Activated T-helper 17 cell treated with anti-CD3 and anti-CD28 coated beads, Interleukin-2, amount 50 U/mL, for 72 hours (primary cell): ENCODE results near the gene SERPINH1. TPM values are rescaled to one million over a fixed set of nuclear protein-coding genes. Genes with fewer than 3 reads are reported as not detected.

Experiments used
- ATAC-seq: fragments of 150-1000 bp; cut with Tn5 transposase; replicated peaks from 2 replicates; pipeline ENCODE4 v1.10.0; 2021; ENCODE audit warnings: mild to moderate bottlenecking, moderate library complexity
- H3K27ac Mint-ChIP-seq: one replicate; pipeline ENCODE4 v1.8.0; 2022; ENCODE audit warnings: mixed read lengths
- H3K27me3 Mint-ChIP-seq: one replicate; pipeline ENCODE4 v1.8.0; 2022; ENCODE audit warnings: mixed read lengths
- H3K36me3 Mint-ChIP-seq: one replicate; pipeline ENCODE4 v1.8.0; 2022; ENCODE audit warnings: low read depth, mild to moderate bottlenecking, mixed read lengths
- H3K4me1 Mint-ChIP-seq: one replicate; pipeline ENCODE4 v1.8.0; 2022; ENCODE audit warnings: mixed read lengths
- H3K4me3 Mint-ChIP-seq: one replicate; pipeline ENCODE4 v1.8.0; 2022; ENCODE audit warnings: mild to moderate bottlenecking, mixed read lengths
- H3K9me3 Mint-ChIP-seq: one replicate; pipeline ENCODE4 v1.8.0; 2022; ENCODE audit warnings: mixed read lengths
- total RNA-seq, 2 donors: library from RNA; stranded (reverse); gene quantifications; one replicate each; pipeline ENCODE4 v1.2.3, GENCODE V29; 2022

The SERPINH1 gene
- total RNA-seq, 2 donors from 2014 or later: 8.8 to 10.2 TPM

DNA sequence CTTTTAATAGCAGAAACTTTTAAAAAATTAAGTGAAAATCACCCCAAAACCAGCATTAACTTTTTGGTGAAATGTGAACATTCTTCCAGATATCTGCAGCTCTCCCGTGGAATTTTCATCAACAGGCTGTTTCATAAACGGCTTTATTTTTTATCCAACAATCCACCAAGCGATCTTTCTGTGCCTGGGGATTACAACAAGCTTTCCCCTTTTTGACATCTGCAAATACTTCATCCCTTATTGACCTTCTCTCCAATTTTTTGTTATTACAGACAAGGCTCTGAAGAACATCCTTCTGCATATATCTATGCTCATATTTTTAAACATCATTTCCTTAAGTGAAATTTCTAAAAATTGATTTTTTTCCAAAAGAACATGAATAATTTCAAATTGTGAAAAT, 5.8 kb upstream of the SERPINH1 start:
- H3K9me3 Mint-ChIP-seq: no peaks in the 10 kb centered on the region
- H3K4me1 Mint-ChIP-seq: no peaks in the 10 kb centered on the region
- no peaks in the 10 kb centered on the region for H3K36me3 Mint-ChIP-seq
- no peak overlapping the region for H3K27ac Mint-ChIP-seq
- no peaks in the 10 kb centered on the region for H3K27me3 Mint-ChIP-seq
- H3K4me3 Mint-ChIP-seq: no peak overlapping the region
- no peak for ATAC-seq

DNA sequence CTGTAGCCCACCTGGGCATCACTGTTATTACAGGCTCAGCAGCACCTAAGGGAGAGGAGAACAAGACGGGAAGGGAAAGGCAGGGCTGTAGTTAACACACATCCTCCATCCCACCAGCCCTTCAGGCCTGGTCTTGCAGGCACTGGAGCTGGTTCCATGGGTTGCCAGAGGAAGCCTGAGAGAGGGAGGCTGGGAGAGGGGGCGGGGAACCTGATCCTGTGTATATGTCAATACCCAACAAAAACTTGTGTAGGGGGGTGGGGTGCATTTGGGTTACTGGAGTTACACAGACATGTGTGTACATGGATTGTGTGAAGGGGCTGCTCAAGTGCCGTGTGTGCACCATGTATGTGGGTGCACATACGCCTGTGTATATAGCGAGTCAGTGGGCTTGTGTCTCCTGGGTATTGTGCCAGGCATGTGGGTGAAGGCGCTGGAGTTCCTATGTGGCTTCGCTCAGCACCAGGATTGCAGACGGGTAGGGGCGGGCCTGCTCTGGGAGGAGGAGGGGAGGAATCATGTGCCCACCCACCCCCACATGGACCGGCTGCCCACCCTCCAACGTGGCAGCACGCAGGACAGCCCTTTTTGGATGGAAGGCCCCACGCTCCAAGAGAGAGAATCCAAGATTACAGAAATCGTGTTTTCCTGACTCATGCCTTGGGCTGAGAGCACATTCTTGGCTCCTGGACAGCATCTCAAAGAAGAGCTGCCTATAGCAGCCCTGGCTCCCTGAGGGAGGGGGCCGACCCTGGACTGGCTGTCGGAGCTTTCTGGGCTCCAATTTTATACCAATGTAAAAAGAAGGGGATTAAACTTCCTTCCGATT, 4.2 kb upstream of the SERPINH1 start:
- Mint-ChIP-seq H3K27ac (no peak overlapping the region), H3K4me1 (no peaks in the 10 kb centered on the region), H3K4me3 (no peak overlapping the region), H3K36me3 (no peaks in the 10 kb centered on the region), H3K27me3 (no peaks in the 10 kb centered on the region), H3K9me3 (no peaks in the 10 kb centered on the region)
- ATAC-seq: no peak

GRCh38 chr11:75558939-75559843, 2.9 kb upstream of the SERPINH1 start:
- H3K4me3 Mint-ChIP-seq: no peak overlapping the region
- no peaks in the 10 kb centered on the region for H3K27me3 Mint-ChIP-seq
- ATAC-seq: no peak
- peak overlapping the region; percentile 67 for H3K27ac Mint-ChIP-seq
- H3K4me1 Mint-ChIP-seq: no peaks in the 10 kb centered on the region
- H3K9me3 Mint-ChIP-seq: no peaks in the 10 kb centered on the region
- H3K36me3 Mint-ChIP-seq: no peaks in the 10 kb centered on the region

DNA sequence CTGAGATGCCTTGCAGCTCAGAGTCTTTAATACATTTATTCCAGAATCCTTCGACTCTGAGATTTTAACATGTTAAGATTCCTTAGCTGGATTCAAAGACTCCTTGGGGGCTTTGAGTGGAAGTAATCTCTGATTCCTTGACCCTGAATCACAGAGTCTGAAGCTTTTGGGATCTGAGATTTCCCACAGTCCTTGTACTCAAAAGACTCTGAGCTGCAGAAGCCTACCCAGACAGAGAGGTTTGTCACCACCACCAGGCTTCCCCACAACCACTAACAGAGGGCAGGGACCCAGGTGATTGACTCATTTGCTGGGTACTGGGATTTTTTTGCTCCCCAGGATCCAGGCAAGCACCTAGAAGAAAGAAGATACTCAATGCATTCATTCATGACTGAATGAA, 1.4 kb upstream of the SERPINH1 start:
- H3K36me3 Mint-ChIP-seq: no peaks in the 10 kb centered on the region
- H3K27ac Mint-ChIP-seq: peak overlapping the region; percentile 97
- H3K4me3 Mint-ChIP-seq: peak overlapping the region; percentile 92
- ATAC-seq: no peak
- H3K27me3 Mint-ChIP-seq: no peaks in the 10 kb centered on the region
- H3K9me3 Mint-ChIP-seq: no peaks in the 10 kb centered on the region
- H3K4me1 Mint-ChIP-seq: no peaks in the 10 kb centered on the region

DNA sequence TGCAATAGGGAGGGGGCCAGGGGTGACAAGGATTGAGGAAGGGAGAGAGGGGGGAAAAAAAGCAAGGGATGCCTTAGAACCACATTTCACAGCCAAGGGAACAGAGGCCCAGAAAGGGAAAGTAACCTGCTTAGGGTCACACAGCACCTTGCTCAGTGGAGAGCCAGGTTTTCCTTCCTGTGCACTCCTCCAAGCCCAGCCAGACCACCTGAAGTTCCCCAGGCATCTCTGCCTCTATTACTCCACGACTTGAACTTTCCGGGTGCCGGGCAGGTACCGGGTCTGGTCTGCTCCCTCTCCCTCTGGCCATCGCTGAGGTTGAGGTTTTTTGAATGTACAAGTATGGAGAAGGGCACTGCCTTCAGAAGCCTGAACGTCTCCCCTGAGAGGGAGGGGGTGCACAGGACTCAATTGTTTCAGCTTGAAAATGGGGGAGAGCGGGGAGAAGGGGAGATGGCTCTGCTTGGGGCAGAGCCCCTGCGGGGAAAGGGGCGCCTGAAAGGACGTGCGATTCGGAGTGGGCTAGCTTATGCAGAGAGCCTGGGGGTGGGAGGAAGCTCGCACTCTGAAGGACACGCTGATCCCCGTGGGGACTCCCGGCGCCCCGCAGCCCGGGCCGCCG, 516 bp upstream of the SERPINH1 start:
- peak overlapping the region; percentile 97 for H3K27ac Mint-ChIP-seq
- H3K9me3 Mint-ChIP-seq: no peaks in the 10 kb centered on the region
- no peaks in the 10 kb centered on the region for H3K4me1 Mint-ChIP-seq
- no peaks in the 10 kb centered on the region for H3K36me3 Mint-ChIP-seq
- H3K4me3 Mint-ChIP-seq: peak overlapping the region; percentile 92
- no peaks in the 10 kb centered on the region for H3K27me3 Mint-ChIP-seq
- no peak for ATAC-seq

- no peaks in the 10 kb centered on the region for H3K4me1 Mint-ChIP-seq
- H3K9me3 Mint-ChIP-seq: no peaks in the 10 kb centered on the region
- peaks cover 5% of the 10 kb centered on the region for H3K36me3 Mint-ChIP-seq
- H3K27me3 Mint-ChIP-seq: no peaks in the 10 kb centered on the region
- H3K4me3 Mint-ChIP-seq: peak overlapping the region; percentile 92
- H3K27ac Mint-ChIP-seq: peak overlapping the region; percentile 97
- no peak for ATAC-seq
These were observed 907 bp downstream of the SERPINH1 start for GRCh38 chr11:75562836-75563484.

GRCh38 chr11:75563501-75563977, 1.5 kb downstream of the SERPINH1 start:
- no peak for ATAC-seq
- Mint-ChIP-seq H3K27me3 (no peaks in the 10 kb centered on the region), H3K4me3 (peak overlapping the region; percentile 92), H3K27ac (peak overlapping the region; percentile 97), H3K4me1 (no peaks in the 10 kb centered on the region), H3K9me3 (no peaks in the 10 kb centered on the region), H3K36me3 (peaks cover 11% of the 10 kb centered on the region)

DNA sequence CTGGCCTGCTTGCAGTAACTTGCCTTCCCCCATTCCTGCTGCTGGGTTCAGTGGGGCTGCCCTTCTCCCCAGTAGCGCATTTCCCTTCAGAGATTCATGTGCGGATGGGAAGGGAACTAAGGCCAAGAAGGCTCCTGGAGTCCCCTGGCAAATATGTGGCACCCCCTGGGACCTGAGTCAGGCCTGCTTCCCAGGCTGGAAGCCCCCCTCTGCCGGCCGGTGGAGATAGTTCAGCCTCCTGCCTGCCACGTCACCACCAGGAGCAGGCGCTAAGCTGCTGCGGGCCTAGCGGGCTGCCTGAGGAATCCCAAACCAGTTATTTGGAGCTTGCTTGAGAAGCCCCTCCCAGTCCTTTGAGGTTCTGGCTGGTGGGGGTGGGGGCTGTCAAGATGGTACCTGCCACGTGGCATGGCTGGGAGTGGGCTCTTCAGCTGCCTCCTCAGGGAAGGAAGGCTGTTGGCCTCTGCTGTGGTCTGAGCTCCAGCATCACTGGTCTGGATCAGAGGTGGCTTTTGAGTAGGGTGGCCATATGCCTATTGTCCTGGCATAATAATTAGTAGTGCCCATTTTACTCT, 2.0 kb downstream of the SERPINH1 start:
- no peaks in the 10 kb centered on the region for H3K9me3 Mint-ChIP-seq
- peak overlapping the region; percentile 92 for H3K4me3 Mint-ChIP-seq
- no peaks in the 10 kb centered on the region for H3K27me3 Mint-ChIP-seq
- no peak for ATAC-seq
- peak overlapping the region; percentile 97 for H3K27ac Mint-ChIP-seq
- H3K36me3 Mint-ChIP-seq: peaks cover 16% of the 10 kb centered on the region
- no peaks in the 10 kb centered on the region for H3K4me1 Mint-ChIP-seq

GRCh38 chr11:75565221-75565814, 3.3 kb downstream of the SERPINH1 start:
- ATAC-seq: no peak
- H3K4me1 Mint-ChIP-seq: no peaks in the 10 kb centered on the region
- no peaks in the 10 kb centered on the region for H3K9me3 Mint-ChIP-seq
- H3K36me3 Mint-ChIP-seq: peaks cover 25% of the 10 kb centered on the region
- H3K4me3 Mint-ChIP-seq: no peak overlapping the region
- H3K27ac Mint-ChIP-seq: peak overlapping the region; percentile 43
- no peaks in the 10 kb centered on the region for H3K27me3 Mint-ChIP-seq

- H3K36me3 Mint-ChIP-seq: peaks cover 31% of the 10 kb centered on the region
- no peak for ATAC-seq
- no peak overlapping the region for H3K4me3 Mint-ChIP-seq
- H3K27me3 Mint-ChIP-seq: no peaks in the 10 kb centered on the region
- no peaks in the 10 kb centered on the region for H3K9me3 Mint-ChIP-seq
- H3K4me1 Mint-ChIP-seq: no peaks in the 10 kb centered on the region
- no peak overlapping the region for H3K27ac Mint-ChIP-seq
These were observed 4.1 kb downstream of the SERPINH1 start for GRCh38 chr11:75565916-75566762.

DNA sequence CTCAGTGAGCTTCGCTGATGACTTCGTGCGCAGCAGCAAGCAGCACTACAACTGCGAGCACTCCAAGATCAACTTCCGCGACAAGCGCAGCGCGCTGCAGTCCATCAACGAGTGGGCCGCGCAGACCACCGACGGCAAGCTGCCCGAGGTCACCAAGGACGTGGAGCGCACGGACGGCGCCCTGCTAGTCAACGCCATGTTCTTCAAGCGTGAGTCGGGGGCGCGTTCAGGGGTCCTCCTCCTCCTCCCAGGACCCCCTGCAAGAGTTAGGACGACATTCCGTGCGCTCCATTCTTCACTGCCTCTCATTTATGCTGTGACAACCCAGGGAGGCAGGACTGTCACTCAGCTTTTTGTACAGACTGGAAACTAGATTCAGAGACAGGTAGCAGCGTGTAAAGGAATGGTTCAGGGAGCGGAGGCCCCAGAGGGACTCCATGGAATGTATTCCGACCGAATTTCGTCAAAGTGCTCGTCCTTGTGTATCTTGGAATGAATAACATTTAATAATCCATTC, 4.8 kb downstream of the SERPINH1 start:
- Mint-ChIP-seq H3K4me3 (no peak overlapping the region), H3K27ac (no peak overlapping the region), H3K4me1 (no peaks in the 10 kb centered on the region), H3K9me3 (no peaks in the 10 kb centered on the region), H3K27me3 (no peaks in the 10 kb centered on the region), H3K36me3 (peaks cover 37% of the 10 kb centered on the region)
- no peak for ATAC-seq

GRCh38 chr11:75567971-75568370, 5.9 kb downstream of the SERPINH1 start:
- no peaks in the 10 kb centered on the region for H3K4me1 Mint-ChIP-seq
- ATAC-seq: no peak

More at GRCh38 chr11:75567971-75568370, 5.9 kb downstream of the SERPINH1 start:
- Mint-ChIP-seq H3K27me3 (no peaks in the 10 kb centered on the region), H3K9me3 (no peaks in the 10 kb centered on the region), H3K27ac (no peak overlapping the region), H3K36me3 (peaks cover 48% of the 10 kb centered on the region), H3K4me3 (no peak overlapping the region)
